Spleen (tissue), 7 donors: ENCODE measurements around the gene PDE10A.

ENCODE experiments used
- CTCF ChIP-seq, 11 experiments: fragments of 200-600 bp in 7 of 11; fragments of 450-650 bp in 4 of 11; sonication (generic) in 4 of 11; IDR thresholded peaks in 8 of 11; conservative IDR thresholded peaks in 3 of 11; 1 replicate in 7 of 11; 2 replicates in 4 of 11; pipeline versions ENCODE4 v1.4.0 to v1.8.0; 2016 to 2021; ENCODE audit warnings: antibody characterized with exemption in 11 of 11, inconsistent platforms in 4 of 11, mild to moderate bottlenecking in 1 of 11
- POLR2A ChIP-seq, 3 donors: fragments of 450-650 bp; IDR thresholded peaks; one replicate each; pipeline ENCODE4 v1.5.1; 2017; ENCODE audit warnings: antibody characterized with exemption in 3 of 3, mild to moderate bottlenecking in 1 of 3
- donor health status: DM: no; HTN: no; CAD: no; lungs with moderate emphysema.
- donor health status: DM: no; HTN: no; CAD: no.
- donor health status: DM: no; HTN: no; CAD: no.

- TF ChIP-seq POLR2A (IDR thresholded peaks at IDR 0.05) (no peak), CTCF (IDR thresholded peaks at IDR 0.05 in 8 of 11, conservative IDR thresholded peaks at IDR 0.05 in 3 of 11) (no peak)
Observed at GRCh38 chr6:165621940-165622339, 41.1 kb downstream of the PDE10A start.
